ENCODE measurements around the gene TRPM1. TPM values are rescaled to one million over a fixed set of nuclear protein-coding genes. Genes with fewer than 3 reads are reported as not detected.

TRPM1 gene
- total RNA-seq, 4 donors from 2014 or later: not detected

- no peaks in the 10 kb centered on the region for H3K36me3 ChIP-seq
Measured at GRCh38 chr15:31070867-31071266, 30.7 kb downstream of the TRPM1 start.

GRCh38 chr15:31069360-31070000, 32.0 kb downstream of the TRPM1 start:
- Histone ChIP-seq H3K27ac (no peak overlapping the region), H3K27me3 (no peaks in the 10 kb centered on the region), H3K36me3 (no peaks in the 10 kb centered on the region), H3K4me1 (no peaks in the 10 kb centered on the region), H3K4me3 (no peak overlapping the region), H3K9me3 (no peaks in the 10 kb centered on the region)
- TF ChIP-seq POLR2A (IDR thresholded peaks at IDR 0.05): no peak
- no peak for TF ChIP-seq CTCF (IDR thresholded peaks at IDR 0.05)
- no peak for DNase-seq

More at GRCh38 chr15:31070867-31071266, 30.7 kb downstream of the TRPM1 start:
- Histone ChIP-seq H3K27me3 (no peaks in the 10 kb centered on the region), H3K9me3 (no peaks in the 10 kb centered on the region), H3K4me1 (no peaks in the 10 kb centered on the region), H3K27ac (no peak overlapping the region), H3K4me3 (no peak overlapping the region)
- no peak for DNase-seq
- TF ChIP-seq POLR2A (IDR thresholded peaks at IDR 0.05) (no peak), CTCF (IDR thresholded peaks at IDR 0.05) (no peak)

GRCh38 chr15:31067890-31068603, 33.5 kb downstream of the TRPM1 start:
- TF ChIP-seq POLR2A (IDR thresholded peaks at IDR 0.05) (no peak), CTCF (IDR thresholded peaks at IDR 0.05) (no peak)
- H3K4me1 ChIP-seq: no peaks in the 10 kb centered on the region
- H3K36me3 ChIP-seq: no peaks in the 10 kb centered on the region

GRCh38 chr15:31065824-31066223, 35.7 kb downstream of the TRPM1 start:
- Histone ChIP-seq H3K36me3 (no peaks in the 10 kb centered on the region), H3K27ac (no peak overlapping the region), H3K27me3 (no peaks in the 10 kb centered on the region), H3K4me1 (no peaks in the 10 kb centered on the region), H3K9me3 (no peaks in the 10 kb centered on the region), H3K4me3 (no peak overlapping the region)
- no peak for DNase-seq
- TF ChIP-seq CTCF (IDR thresholded peaks at IDR 0.05) (no peak), POLR2A (IDR thresholded peaks at IDR 0.05) (no peak)

More at GRCh38 chr15:31067890-31068603, 33.5 kb downstream of the TRPM1 start:
- DNase-seq: no peak
- Histone ChIP-seq H3K4me3 (no peak overlapping the region), H3K27ac (no peak overlapping the region), H3K9me3 (no peaks in the 10 kb centered on the region), H3K27me3 (no peaks in the 10 kb centered on the region)

- Histone ChIP-seq H3K27ac (no peak overlapping the region), H3K27me3 (no peaks in the 10 kb centered on the region), H3K36me3 (no peaks in the 10 kb centered on the region), H3K4me3 (no peak overlapping the region), H3K9me3 (no peaks in the 10 kb centered on the region), H3K4me1 (no peaks in the 10 kb centered on the region)
- DNase-seq: no peak
- TF ChIP-seq CTCF (IDR thresholded peaks at IDR 0.05): no peak
- TF ChIP-seq POLR2A (IDR thresholded peaks at IDR 0.05): no peak
Measured at GRCh38 chr15:31062911-31063310, 38.6 kb downstream of the TRPM1 start.
